Ishikawa (cell line): ENCODE data around the gene ADAM15.

ENCODE experiments used
- EGR1 ChIP-seq: IDR thresholded peaks from 2 replicates; pipeline ENCODE4 v1.6.1; 2012
- EP300 ChIP-seq: IDR thresholded peaks from 2 replicates; pipeline ENCODE4 v1.6.1; 2012; ENCODE audit warnings: borderline replicate concordance
- FOXM1 ChIP-seq: IDR thresholded peaks from 2 replicates; pipeline ENCODE4 v1.6.1; 2012; ENCODE audit warnings: low read depth, borderline replicate concordance
- RAD21 ChIP-seq: IDR thresholded peaks from 2 replicates; pipeline ENCODE4 v1.6.1; 2012; ENCODE audit warnings: low read depth
- TAF1 ChIP-seq: IDR thresholded peaks from 2 replicates; pipeline ENCODE4 v1.6.1; 2012; ENCODE audit warnings: low read depth, mild to moderate bottlenecking
- TCF12 ChIP-seq: IDR thresholded peaks from 2 replicates; pipeline ENCODE4 v1.6.1; 2012; ENCODE audit warnings: low read depth
- YY1 ChIP-seq: IDR thresholded peaks from 2 replicates; pipeline ENCODE4 v1.6.1; 2012; ENCODE audit warnings: low read depth
- ZBTB7A ChIP-seq: IDR thresholded peaks from 2 replicates; pipeline ENCODE4 v1.6.1; 2012; ENCODE audit warnings: low read depth
- TF ChIP-seq, protein P1 (sequence below): IDR thresholded peaks from 2 replicates; pipeline ENCODE4 v1.6.1; 2012
- TF ChIP-seq, protein P2 (sequence below): IDR thresholded peaks from 2 replicates; pipeline ENCODE4 v1.6.1; 2012; ENCODE audit warnings: low read depth, mild to moderate bottlenecking

DNA sequence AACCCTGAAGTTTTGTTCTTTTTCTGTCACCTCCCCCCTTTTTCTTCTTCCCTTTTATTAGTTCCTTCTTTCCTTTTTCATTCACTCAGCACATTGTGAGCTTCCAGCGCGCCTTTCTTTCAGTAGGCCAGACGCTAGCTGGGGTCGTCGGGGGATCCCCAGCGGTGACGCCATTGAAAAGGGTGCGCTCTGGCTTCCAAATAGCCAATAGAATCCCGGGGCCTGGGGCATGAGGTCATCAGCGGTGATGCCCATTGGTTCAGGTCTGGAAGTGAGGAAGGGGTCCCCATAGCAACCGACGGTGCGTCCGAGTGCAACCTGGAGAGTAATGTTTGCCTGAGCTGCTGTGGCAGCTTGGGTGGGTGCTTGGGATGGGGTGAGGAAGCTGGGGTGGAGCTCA is 20.6 kb downstream of the ADAM15 start:
- no peak for TF ChIP-seq FOXM1
- TF ChIP-seq TAF1, result no peak
- no peak for TF ChIP-seq TCF12
- no peak for TF ChIP-seq EP300
- no peak for TF ChIP-seq EGR1
- no peak for TF ChIP-seq RAD21
- TF ChIP-seq, protein P1, sequence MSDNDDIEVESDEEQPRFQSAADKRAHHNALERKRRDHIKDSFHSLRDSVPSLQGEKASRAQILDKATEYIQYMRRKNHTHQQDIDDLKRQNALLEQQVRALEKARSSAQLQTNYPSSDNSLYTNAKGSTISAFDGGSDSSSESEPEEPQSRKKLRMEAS, result no peak
- TF ChIP-seq, protein P2, sequence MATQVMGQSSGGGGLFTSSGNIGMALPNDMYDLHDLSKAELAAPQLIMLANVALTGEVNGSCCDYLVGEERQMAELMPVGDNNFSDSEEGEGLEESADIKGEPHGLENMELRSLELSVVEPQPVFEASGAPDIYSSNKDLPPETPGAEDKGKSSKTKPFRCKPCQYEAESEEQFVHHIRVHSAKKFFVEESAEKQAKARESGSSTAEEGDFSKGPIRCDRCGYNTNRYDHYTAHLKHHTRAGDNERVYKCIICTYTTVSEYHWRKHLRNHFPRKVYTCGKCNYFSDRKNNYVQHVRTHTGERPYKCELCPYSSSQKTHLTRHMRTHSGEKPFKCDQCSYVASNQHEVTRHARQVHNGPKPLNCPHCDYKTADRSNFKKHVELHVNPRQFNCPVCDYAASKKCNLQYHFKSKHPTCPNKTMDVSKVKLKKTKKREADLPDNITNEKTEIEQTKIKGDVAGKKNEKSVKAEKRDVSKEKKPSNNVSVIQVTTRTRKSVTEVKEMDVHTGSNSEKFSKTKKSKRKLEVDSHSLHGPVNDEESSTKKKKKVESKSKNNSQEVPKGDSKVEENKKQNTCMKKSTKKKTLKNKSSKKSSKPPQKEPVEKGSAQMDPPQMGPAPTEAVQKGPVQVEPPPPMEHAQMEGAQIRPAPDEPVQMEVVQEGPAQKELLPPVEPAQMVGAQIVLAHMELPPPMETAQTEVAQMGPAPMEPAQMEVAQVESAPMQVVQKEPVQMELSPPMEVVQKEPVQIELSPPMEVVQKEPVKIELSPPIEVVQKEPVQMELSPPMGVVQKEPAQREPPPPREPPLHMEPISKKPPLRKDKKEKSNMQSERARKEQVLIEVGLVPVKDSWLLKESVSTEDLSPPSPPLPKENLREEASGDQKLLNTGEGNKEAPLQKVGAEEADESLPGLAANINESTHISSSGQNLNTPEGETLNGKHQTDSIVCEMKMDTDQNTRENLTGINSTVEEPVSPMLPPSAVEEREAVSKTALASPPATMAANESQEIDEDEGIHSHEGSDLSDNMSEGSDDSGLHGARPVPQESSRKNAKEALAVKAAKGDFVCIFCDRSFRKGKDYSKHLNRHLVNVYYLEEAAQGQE, result no peak
- TF ChIP-seq YY1, result no peak
- TF ChIP-seq ZBTB7A, result no peak
